Naive thymus-derived CD8-positive, alpha-beta T cell (primary cell): Measurements from ENCODE around the gene ASB3. TPM values are rescaled to one million over a fixed set of nuclear protein-coding genes. Genes with fewer than 3 reads are reported as not detected.
"Not testable (repeated sequence)": the region's sequence is repeated elsewhere in the genome, so short reads cannot be mapped to it uniquely, and the experiment has no call there.

Experiments used
- ATAC-seq, 2 donors: fragments of 150-1000 bp; cut with Tn5 transposase in 1 of 2; sonication (Bioruptor Pico), chemical (Tn5 transposase) in 1 of 2; 1 replicate in 1 of 2; 2 replicates in 1 of 2; pipeline ENCODE4 v1.10.0; 2021; ENCODE audit warnings: mild to moderate bottlenecking in 2 of 2, moderate library complexity in 2 of 2
- POLR2A ChIA-PET: fragments of 350-600 bp; sonication (Branson Sonifier 250); formaldehyde crosslinking; loops from one replicate; lab custom pipeline; 2021; ENCODE audit warnings: antibody characterized with exemption; lab: Charles Lee
- DNase-seq, 10 donors: peaks; one replicate each; pipeline versions ENCODE4 v3.0.0 to v3.0.0-alpha.2; 2020 to 2022
- H3K27ac Mint-ChIP-seq, 10 donors: one replicate each; pipeline ENCODE4 v1.8.0; 2020 to 2022; ENCODE audit warnings: mild to moderate bottlenecking in 10 of 10, mixed read lengths in 10 of 10, moderate library complexity in 4 of 10, inconsistent platforms in 1 of 10
- H3K27me3 Mint-ChIP-seq, 5 donors: one replicate each; pipeline ENCODE4 v1.8.0; 2021 to 2022; ENCODE audit warnings: mixed read lengths in 5 of 5
- H3K36me3 Mint-ChIP-seq, 3 donors: one replicate each; pipeline ENCODE4 v1.8.0; 2020 to 2022; ENCODE audit warnings: mixed read lengths in 3 of 3, mild to moderate bottlenecking in 2 of 3, inconsistent platforms in 1 of 3
- H3K4me1 Mint-ChIP-seq, 4 donors: one replicate each; pipeline ENCODE4 v1.8.0; 2021 to 2022; ENCODE audit warnings: mixed read lengths in 4 of 4
- H3K4me3 Mint-ChIP-seq, 10 donors: one replicate each; pipeline ENCODE4 v1.8.0; 2020 to 2022; ENCODE audit warnings: mild to moderate bottlenecking in 10 of 10, mixed read lengths in 10 of 10, moderate library complexity in 6 of 10, inconsistent platforms in 1 of 10
- H3K9me3 Mint-ChIP-seq, 9 donors: one replicate each; pipeline ENCODE4 v1.8.0; 2020 to 2022; ENCODE audit warnings: mixed read lengths in 9 of 9, mild to moderate bottlenecking in 3 of 9, inconsistent platforms in 1 of 9, moderate library complexity in 1 of 9
- polyA plus RNA-seq, 3 donors: library from polyadenylated mRNA; unstranded; fragments of 300-500 nt; fragmentation: Illumina TruSeq; gene quantifications; one replicate each; pipeline ENCODE4 v1.2.3, GENCODE V29; 2021
- total RNA-seq, 8 experiments: library from RNA in 2 of 8; stranded (reverse) in 2 of 8; gene quantifications; one replicate each; pipeline ENCODE4 v1.2.3 and lab custom pipeline; 2021 to 2026

ASB3 gene
- total and polyA plus RNA-seq, 5 experiments from 2014 or later = 14.9 to 39.8 (median 17.4) TPM

- DNase-seq (no peak), ATAC-seq (no peak)
- Mint-ChIP-seq H3K4me1 (peaks cover 0 to 1% (median under 1%) of the 10 kb centered on the region in 4 donors), H3K9me3 (peaks cover 0 to 33% (median 8%) of the 10 kb centered on the region in 9 donors), H3K27ac (no peak overlapping the region), H3K36me3 (peaks cover 26 to 55% (median 44%) of the 10 kb centered on the region in 3 donors), H3K27me3 (no peaks in the 10 kb centered on the region), H3K4me3 (no peak overlapping the region)
- POLR2A ChIA-PET = no interaction called here
Observed at GRCh38 chr2:53670331-53670730, 116.4 kb downstream of the ASB3 start.

GRCh38 chr2:53668624-53669026, 118.1 kb downstream of the ASB3 start:
- Mint-ChIP-seq H3K27me3 (no peaks in the 10 kb centered on the region), H3K27ac (no peak overlapping the region), H3K9me3 (peaks cover 0 to 47% (median 17%) of the 10 kb centered on the region in 9 donors), H3K36me3 (peaks cover 36 to 67% (median 58%) of the 10 kb centered on the region in 3 donors), H3K4me1 (peaks cover 0 to 1% (median under 1%) of the 10 kb centered on the region in 4 donors), H3K4me3 (no peak overlapping the region)
- ATAC-seq (no peak), DNase-seq (no peak)
- POLR2A ChIA-PET = no interaction called here

- H3K4me3 Mint-ChIP-seq, H3K27ac Mint-ChIP-seq, H3K4me1 Mint-ChIP-seq, DNase-seq, ATAC-seq, POLR2A ChIA-PET, H3K27me3 Mint-ChIP-seq: not testable (repeated sequence)
- Mint-ChIP-seq H3K36me3 (peaks cover 43 to 74% (median 68%) of the 10 kb centered on the region in 3 donors), H3K9me3 (peaks cover 0 to 50% (median 19%) of the 10 kb centered on the region in 9 donors)
Observed at GRCh38 chr2:53667130-53667529, 119.6 kb downstream of the ASB3 start.

- ATAC-seq (no peak), DNase-seq (no peak)
- H3K4me3 Mint-ChIP-seq = no peak overlapping the region
- H3K4me1 Mint-ChIP-seq = peaks cover 0 to 4% (median 0%) of the 10 kb centered on the region in 4 donors
- H3K27ac Mint-ChIP-seq = no peak overlapping the region
- POLR2A ChIA-PET = no interaction called here
- peaks cover 23 to 36% (median 33%) of the 10 kb centered on the region in 3 donors for H3K36me3 Mint-ChIP-seq
- peaks cover 0 to 22% (median 14%) of the 10 kb centered on the region in 9 donors for H3K9me3 Mint-ChIP-seq
- no peaks in the 10 kb centered on the region for H3K27me3 Mint-ChIP-seq
Observed at GRCh38 chr2:53660886-53661285, 125.9 kb downstream of the ASB3 start.

- H3K9me3 Mint-ChIP-seq, H3K27ac Mint-ChIP-seq, ATAC-seq, H3K4me3 Mint-ChIP-seq, H3K4me1 Mint-ChIP-seq, H3K27me3 Mint-ChIP-seq, POLR2A ChIA-PET, DNase-seq: not testable (repeated sequence)
- H3K36me3 Mint-ChIP-seq = peaks cover 7 to 14% (median 13%) of the 10 kb centered on the region in 3 donors
Observed at GRCh38 chr2:53658474-53658873, 128.3 kb downstream of the ASB3 start.

GRCh38 chr2:53655256-53655655, 131.5 kb downstream of the ASB3 start:
- Mint-ChIP-seq H3K27me3 (no peaks in the 10 kb centered on the region), H3K4me3 (no peak overlapping the region), H3K36me3 (peaks cover 3 to 4% (median 3%) of the 10 kb centered on the region in 3 donors), H3K4me1 (peaks cover 0 to 4% (median 0%) of the 10 kb centered on the region in 4 donors), H3K27ac (no peak overlapping the region), H3K9me3 (peaks cover 0 to 3% (median 0%) of the 10 kb centered on the region in 9 donors)
- DNase-seq (no peak), ATAC-seq (no peak)
- POLR2A ChIA-PET = no interaction called here

GRCh38 chr2:53654396-53654795, 132.4 kb downstream of the ASB3 start:
- Mint-ChIP-seq H3K4me1 (peaks cover 0 to 4% (median 0%) of the 10 kb centered on the region in 4 donors), H3K9me3 (no peaks in the 10 kb centered on the region), H3K4me3 (no peak overlapping the region), H3K36me3 (peaks cover 0 to 4% (median 0%) of the 10 kb centered on the region in 3 donors), H3K27ac (no peak overlapping the region), H3K27me3 (peaks cover 0 to under 1% (median 0%) of the 10 kb centered on the region in 5 donors)
- DNase-seq (no peak), ATAC-seq (no peak)
- POLR2A ChIA-PET = no interaction called here

GRCh38 chr2:53652131-53652530, 134.6 kb downstream of the ASB3 start:
- DNase-seq (no peak), ATAC-seq (no peak)
- POLR2A ChIA-PET = no interaction called here
- peaks cover 0 to 4% (median 0%) of the 10 kb centered on the region in 3 donors for H3K36me3 Mint-ChIP-seq
- no peaks in the 10 kb centered on the region for H3K4me1 Mint-ChIP-seq
- peaks cover 0 to 2% (median 0%) of the 10 kb centered on the region in 5 donors for H3K27me3 Mint-ChIP-seq
- H3K27ac Mint-ChIP-seq = peak overlapping the region in 1 of 10 donors; percentile 7
- H3K9me3 Mint-ChIP-seq = no peaks in the 10 kb centered on the region
- no peak overlapping the region for H3K4me3 Mint-ChIP-seq

GRCh38 chr2:53646788-53647187, 140.0 kb downstream of the ASB3 start:
- ATAC-seq = no peak
- no peaks in the 10 kb centered on the region for H3K9me3 Mint-ChIP-seq
- no peak overlapping the region for H3K4me3 Mint-ChIP-seq
- H3K27ac Mint-ChIP-seq = no peak overlapping the region
- POLR2A ChIA-PET = no interaction called here
- peaks cover 0 to 1% (median 0%) of the 10 kb centered on the region in 3 donors for H3K36me3 Mint-ChIP-seq
- H3K27me3 Mint-ChIP-seq = peaks cover 0 to 3% (median 0%) of the 10 kb centered on the region in 5 donors
- H3K4me1 Mint-ChIP-seq = no peaks in the 10 kb centered on the region
- DNase-seq = no peak

- H3K27ac Mint-ChIP-seq = no peak overlapping the region
- no peak overlapping the region for H3K4me3 Mint-ChIP-seq
- no peaks in the 10 kb centered on the region for H3K4me1 Mint-ChIP-seq
- POLR2A ChIA-PET = no interaction called here
- peaks cover 0 to 4% (median 0%) of the 10 kb centered on the region in 9 donors for H3K9me3 Mint-ChIP-seq
- no peak for ATAC-seq
- no peaks in the 10 kb centered on the region for H3K36me3 Mint-ChIP-seq
- peaks cover 0 to 7% (median 2%) of the 10 kb centered on the region in 5 donors for H3K27me3 Mint-ChIP-seq
- DNase-seq = no peak
Observed at GRCh38 chr2:53641290-53641689, 145.5 kb downstream of the ASB3 start.

GRCh38 chr2:53640466-53640865, 146.3 kb downstream of the ASB3 start:
- H3K9me3 Mint-ChIP-seq = peaks cover 0 to 4% (median 0%) of the 10 kb centered on the region in 9 donors
- no peak overlapping the region for H3K27ac Mint-ChIP-seq
- peaks cover 0 to 7% (median 2%) of the 10 kb centered on the region in 5 donors for H3K27me3 Mint-ChIP-seq
- no peak for DNase-seq
- no peaks in the 10 kb centered on the region for H3K4me1 Mint-ChIP-seq
- POLR2A ChIA-PET = no interaction called here
- no peak for ATAC-seq
- H3K36me3 Mint-ChIP-seq = no peaks in the 10 kb centered on the region
- no peak overlapping the region for H3K4me3 Mint-ChIP-seq

- DNase-seq = no peak
- H3K4me1 Mint-ChIP-seq = peaks cover 0 to 2% (median 0%) of the 10 kb centered on the region in 4 donors
- no peaks in the 10 kb centered on the region for H3K36me3 Mint-ChIP-seq
- no peak overlapping the region for H3K27ac Mint-ChIP-seq
- no peak for ATAC-seq
- H3K4me3 Mint-ChIP-seq = no peak overlapping the region
- H3K9me3 Mint-ChIP-seq = peaks cover 0 to 4% (median 0%) of the 10 kb centered on the region in 9 donors
- POLR2A ChIA-PET = no interaction called here
- peaks cover 0 to 4% (median 2%) of the 10 kb centered on the region in 5 donors for H3K27me3 Mint-ChIP-seq
Observed at GRCh38 chr2:53636596-53636995, 150.2 kb downstream of the ASB3 start.

GRCh38 chr2:53636109-53636508, 150.6 kb downstream of the ASB3 start:
- Mint-ChIP-seq H3K36me3 (no peaks in the 10 kb centered on the region), H3K4me3 (no peak overlapping the region), H3K9me3 (peaks cover 0 to 4% (median 0%) of the 10 kb centered on the region in 9 donors), H3K27ac (no peak overlapping the region), H3K27me3 (peaks cover 0 to 4% (median 2%) of the 10 kb centered on the region in 5 donors), H3K4me1 (peaks cover 0 to 2% (median 0%) of the 10 kb centered on the region in 4 donors)
- POLR2A ChIA-PET = no interaction called here
- ATAC-seq (no peak), DNase-seq (no peak)

GRCh38 chr2:53635694-53636093, 151.1 kb downstream of the ASB3 start:
- H3K9me3 Mint-ChIP-seq = peaks cover 0 to 4% (median 0%) of the 10 kb centered on the region in 9 donors
- DNase-seq (no peak), ATAC-seq (no peak)
- no peak overlapping the region for H3K27ac Mint-ChIP-seq
- no peaks in the 10 kb centered on the region for H3K36me3 Mint-ChIP-seq
- peaks cover 0 to 2% (median 0%) of the 10 kb centered on the region in 4 donors for H3K4me1 Mint-ChIP-seq
- no peak overlapping the region for H3K4me3 Mint-ChIP-seq
- peaks cover 0 to 4% (median 2%) of the 10 kb centered on the region in 5 donors for H3K27me3 Mint-ChIP-seq
- POLR2A ChIA-PET = no interaction called here
